ENCODE results near the gene BRD3.
A peak's percentile ranks its signal among the peaks of the same experiment; 100 is the strongest.
"Not testable (repeated sequence)": the region's sequence is repeated elsewhere in the genome, so short reads cannot be mapped to it uniquely, and the experiment has no call there.

BRD3 gene

GRCh38 chr9:133991214-133991921, 76.5 kb downstream of the BRD3 start:
- ATAC-seq (replicated peaks) (peak; percentile 3), DNase-seq (no peak)
- peak overlapping the region; percentile 33 to 59 for H3K4me3 Mint-ChIP-seq

GRCh38 chr9:133990366-133991213, 77.2 kb downstream of the BRD3 start:
- Mint-ChIP-seq H3K4me1 (ENCODE audit: low read depth in 2 of 2) (peaks cover 0 to 10% of the 10 kb centered on the region in 2 donors), H3K36me3 (ENCODE audit: insufficient read depth) (peaks cover 6% of the 10 kb centered on the region), H3K9me3 (no peaks in the 10 kb centered on the region), H3K4me3 (peak overlapping the region; percentile 33 to 59), H3K27ac (no peak overlapping the region), H3K27me3 (peaks cover 0 to 13% of the 10 kb centered on the region in 2 donors)
- no peak for ATAC-seq (replicated peaks)
- no peak for DNase-seq

More at GRCh38 chr9:133991214-133991921, 76.5 kb downstream of the BRD3 start:
- H3K27me3 Mint-ChIP-seq = peaks cover 0 to 13% of the 10 kb centered on the region in 2 donors
- H3K9me3 Mint-ChIP-seq = no peaks in the 10 kb centered on the region
- peaks cover 0 to 10% of the 10 kb centered on the region in 2 donors for H3K4me1 Mint-ChIP-seq (ENCODE audit: low read depth in 2 of 2)
- H3K27ac Mint-ChIP-seq = no peak overlapping the region
- peaks cover 6% of the 10 kb centered on the region for H3K36me3 Mint-ChIP-seq (ENCODE audit: insufficient read depth)

- no peaks in the 10 kb centered on the region for H3K9me3 Mint-ChIP-seq
- H3K4me3 Mint-ChIP-seq = peak overlapping the region in 1 of 2 donors; percentile 59
- DNase-seq (no peak), ATAC-seq (replicated peaks) (no peak)
- H3K4me1 Mint-ChIP-seq (ENCODE audit: low read depth in 2 of 2) = peaks cover 0 to 10% of the 10 kb centered on the region in 2 donors
- peaks cover 0 to 13% of the 10 kb centered on the region in 2 donors for H3K27me3 Mint-ChIP-seq
- peaks cover 6% of the 10 kb centered on the region for H3K36me3 Mint-ChIP-seq (ENCODE audit: insufficient read depth)
- no peak overlapping the region for H3K27ac Mint-ChIP-seq
These were observed 78.0 kb downstream of the BRD3 start for GRCh38 chr9:133989625-133990365.

GRCh38 chr9:133988771-133989170, 79.1 kb downstream of the BRD3 start:
- H3K27ac Mint-ChIP-seq; H3K36me3 Mint-ChIP-seq (ENCODE audit: insufficient read depth); H3K9me3 Mint-ChIP-seq; DNase-seq; H3K4me1 Mint-ChIP-seq (ENCODE audit: low read depth in 2 of 2); ATAC-seq (replicated peaks): not testable (repeated sequence)
- peak overlapping the region in 1 of 2 donors; percentile 23 for H3K4me3 Mint-ChIP-seq
- peaks cover 0 to 13% of the 10 kb centered on the region in 2 donors for H3K27me3 Mint-ChIP-seq

GRCh38 chr9:133987946-133988665, 79.7 kb downstream of the BRD3 start:
- DNase-seq (no peak), ATAC-seq (replicated peaks) (no peak)
- Mint-ChIP-seq H3K36me3 (ENCODE audit: insufficient read depth) (peaks cover 4% of the 10 kb centered on the region), H3K9me3 (no peaks in the 10 kb centered on the region), H3K4me3 (no peak overlapping the region), H3K4me1 (ENCODE audit: low read depth in 2 of 2) (peaks cover 0 to 6% of the 10 kb centered on the region in 2 donors), H3K27ac (no peak overlapping the region), H3K27me3 (peaks cover 0 to 13% of the 10 kb centered on the region in 2 donors)

- ATAC-seq (replicated peaks) (no peak), DNase-seq (no peak)
- H3K27ac Mint-ChIP-seq = no peak overlapping the region
- H3K4me3 Mint-ChIP-seq = no peak overlapping the region
- H3K36me3 Mint-ChIP-seq (ENCODE audit: insufficient read depth) = peaks cover 3% of the 10 kb centered on the region
- H3K9me3 Mint-ChIP-seq = no peaks in the 10 kb centered on the region
- peaks cover 0 to 13% of the 10 kb centered on the region in 2 donors for H3K27me3 Mint-ChIP-seq
- H3K4me1 Mint-ChIP-seq (ENCODE audit: low read depth in 2 of 2) = peaks cover 0 to 6% of the 10 kb centered on the region in 2 donors
These were observed 80.4 kb downstream of the BRD3 start for GRCh38 chr9:133987446-133987788.

- Mint-ChIP-seq H3K4me1 (ENCODE audit: low read depth in 2 of 2) (peaks cover 0 to 6% of the 10 kb centered on the region in 2 donors), H3K27me3 (peaks cover 0 to 13% of the 10 kb centered on the region in 2 donors), H3K9me3 (no peaks in the 10 kb centered on the region), H3K36me3 (ENCODE audit: insufficient read depth) (peaks cover 3% of the 10 kb centered on the region), H3K27ac (no peak overlapping the region), H3K4me3 (no peak overlapping the region)
- DNase-seq (no peak), ATAC-seq (replicated peaks) (no peak)
These were observed 80.9 kb downstream of the BRD3 start for GRCh38 chr9:133986774-133987445.

DNA sequence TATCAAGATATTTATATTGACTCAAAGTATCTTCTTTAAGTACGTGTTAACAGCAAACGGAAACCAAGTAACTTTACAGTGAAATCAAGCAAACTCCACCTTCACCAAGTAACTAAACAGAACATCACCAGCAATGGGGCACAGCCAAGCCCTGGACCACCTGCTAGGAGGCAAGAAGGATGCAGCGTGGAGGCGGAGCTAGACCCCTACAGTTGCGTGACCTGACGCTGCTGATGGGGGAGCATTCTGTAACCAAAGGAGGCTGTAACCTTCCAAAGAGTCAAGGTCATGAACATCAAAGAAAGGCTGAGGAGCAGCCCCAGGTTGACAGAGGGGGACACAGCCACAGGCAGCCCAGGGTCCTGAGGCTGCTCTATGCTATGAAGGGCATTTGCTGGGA, 81.8 kb downstream of the BRD3 start:
- ATAC-seq (replicated peaks) (no peak), DNase-seq (no peak)
- H3K4me3 Mint-ChIP-seq = no peak overlapping the region
- H3K9me3 Mint-ChIP-seq = no peaks in the 10 kb centered on the region
- peaks cover 0 to 5% of the 10 kb centered on the region in 2 donors for H3K4me1 Mint-ChIP-seq (ENCODE audit: low read depth in 2 of 2)
- peaks cover 3% of the 10 kb centered on the region for H3K36me3 Mint-ChIP-seq (ENCODE audit: insufficient read depth)
- H3K27ac Mint-ChIP-seq = no peak overlapping the region
- peaks cover 0 to 10% of the 10 kb centered on the region in 2 donors for H3K27me3 Mint-ChIP-seq

DNA sequence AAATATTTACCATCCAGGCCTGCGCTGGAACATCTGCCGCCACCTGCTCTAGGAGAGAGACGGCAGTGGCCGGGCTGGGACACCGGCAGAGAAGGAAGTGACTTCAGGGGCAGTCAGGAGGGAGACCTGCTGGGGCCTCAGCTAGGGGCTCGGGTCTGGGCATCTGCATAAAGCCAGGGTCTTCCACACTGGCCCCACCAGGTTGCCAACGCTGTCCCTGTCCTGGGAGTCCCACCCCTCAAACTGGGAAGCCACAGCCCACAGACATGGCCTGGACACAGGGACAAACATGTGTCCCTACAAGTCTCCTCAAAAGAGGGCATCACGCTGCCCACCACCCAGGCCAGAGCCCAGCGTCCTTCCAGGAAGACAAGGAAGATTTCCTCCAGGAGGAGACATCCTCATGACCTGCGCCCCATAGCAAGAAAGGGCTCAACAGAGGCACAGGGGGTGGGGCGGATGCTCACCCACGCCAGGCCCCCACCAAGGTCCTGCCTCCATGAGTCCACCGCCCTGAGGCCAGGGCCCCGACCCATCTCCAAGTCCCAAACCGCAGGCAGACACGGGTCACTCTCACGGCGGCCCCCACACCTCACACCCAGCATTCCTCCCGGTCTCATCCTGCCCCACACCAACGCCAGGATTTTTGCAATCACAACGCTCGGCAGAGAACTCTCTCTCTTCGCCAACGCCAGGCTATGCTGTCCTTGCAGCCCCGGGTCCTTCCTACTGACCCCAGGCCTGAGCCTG, 84.7 kb downstream of the BRD3 start:
- peaks cover 0 to 3% of the 10 kb centered on the region in 2 donors for H3K4me1 Mint-ChIP-seq (ENCODE audit: low read depth in 2 of 2)
- ATAC-seq (replicated peaks) = no peak
- H3K27me3 Mint-ChIP-seq = no peaks in the 10 kb centered on the region
- no peaks in the 10 kb centered on the region for H3K9me3 Mint-ChIP-seq
- no peak for DNase-seq
- H3K36me3 Mint-ChIP-seq (ENCODE audit: insufficient read depth) = peaks cover 6% of the 10 kb centered on the region
- no peak overlapping the region for H3K27ac Mint-ChIP-seq
- no peak overlapping the region for H3K4me3 Mint-ChIP-seq

GRCh38 chr9:133981958-133982681, 85.7 kb downstream of the BRD3 start:
- Mint-ChIP-seq H3K9me3 (no peaks in the 10 kb centered on the region), H3K36me3 (ENCODE audit: insufficient read depth) (peaks cover 11% of the 10 kb centered on the region), H3K4me1 (ENCODE audit: low read depth in 2 of 2) (peaks cover 0 to 3% of the 10 kb centered on the region in 2 donors), H3K4me3 (no peak overlapping the region), H3K27ac (no peak overlapping the region), H3K27me3 (no peaks in the 10 kb centered on the region)
- no peak for ATAC-seq (replicated peaks)
- DNase-seq = no peak

GRCh38 chr9:133981589-133981957, 86.3 kb downstream of the BRD3 start:
- Mint-ChIP-seq H3K27me3 (no peaks in the 10 kb centered on the region), H3K9me3 (no peaks in the 10 kb centered on the region), H3K27ac (no peak overlapping the region), H3K36me3 (ENCODE audit: insufficient read depth) (peaks cover 10% of the 10 kb centered on the region), H3K4me3 (no peak overlapping the region), H3K4me1 (ENCODE audit: low read depth in 2 of 2) (no peaks in the 10 kb centered on the region)
- DNase-seq = no peak
- ATAC-seq (replicated peaks) = no peak
